CD14-positive monocyte (primary cell): ENCODE measurements around the gene KIRREL3. TPM values are rescaled to one million over a fixed set of nuclear protein-coding genes. Genes with fewer than 3 reads are reported as not detected.

Source experiments
- DNase-seq, 3 donors: peaks; one replicate each; pipeline ENCODE4 v3.0.0-alpha.2; 2011 to 2022
- H2AFZ ChIP-seq: 2 replicates; pipeline ENCODE4 v1.6.0; 2012; ENCODE audit warnings: mild to moderate bottlenecking, low read depth, low read length, inconsistent platforms; ENCODE audit not compliant: insufficient read depth, poor library complexity, severe bottlenecking
- H3K27ac ChIP-seq, 2 donors: 1 replicate in 1 of 2; 2 replicates in 1 of 2; pipeline ENCODE4 v1.5.1; 2012 to 2013; ENCODE audit warnings: low read length in 2 of 2, control low read depth in 1 of 2, inconsistent platforms in 1 of 2, low read depth in 1 of 2, mild to moderate bottlenecking in 1 of 2
- H3K27me3 ChIP-seq, 2 donors: one replicate each; pipeline versions ENCODE4 v1.6.0 to v1.6.1; 2011 to 2013; ENCODE audit warnings: low read length in 2 of 2; ENCODE audit not compliant: control insufficient read depth in 2 of 2, insufficient read depth in 2 of 2
- H3K36me3 ChIP-seq, 2 donors: replicated peaks in 1 of 2; 1 replicate in 1 of 2; 2 replicates in 1 of 2; pipeline versions ENCODE4 v1.5.1 to v1.6.1; 2012 to 2013; ENCODE audit warnings: low read length in 2 of 2, control low read depth in 1 of 2, inconsistent platforms in 1 of 2, mild to moderate bottlenecking in 1 of 2; ENCODE audit not compliant: insufficient read depth in 2 of 2, control insufficient read depth in 1 of 2
- H3K4me1 ChIP-seq, 2 donors: 1 replicate in 1 of 2; 2 replicates in 1 of 2; pipeline versions ENCODE4 v1.5.1 to v1.6.1; 2012 to 2013; ENCODE audit warnings: low read length in 2 of 2, control low read depth in 1 of 2, inconsistent platforms in 1 of 2, mild to moderate bottlenecking in 1 of 2, moderate library complexity in 1 of 2; ENCODE audit not compliant: insufficient read depth in 2 of 2, control insufficient read depth in 1 of 2
- H3K4me2 ChIP-seq: replicated peaks from 2 replicates; pipeline ENCODE3; 2012; ENCODE audit warnings: low read length, moderate library complexity, mild to moderate bottlenecking; ENCODE audit not compliant: poor library complexity, severe bottlenecking; ENCODE audit errors: extremely low read depth
- H3K4me3 ChIP-seq, 3 experiments: fragments of 200-600 bp in 1 of 3; sonication (generic) in 1 of 3; replicated peaks in 1 of 3; 1 replicate in 2 of 3; 2 replicates in 1 of 3; pipeline ENCODE4 v1.5.1; 2011 to 2013; ENCODE audit warnings: low read length in 3 of 3, mild to moderate bottlenecking in 3 of 3, control low read depth in 2 of 3, low read depth in 2 of 3, inconsistent platforms in 1 of 3, moderate library complexity in 1 of 3
- H3K79me2 ChIP-seq: 2 replicates; pipeline ENCODE4 v1.6.0; 2012; ENCODE audit warnings: mild to moderate bottlenecking, control low read depth, inconsistent platforms, low read length, moderate library complexity; ENCODE audit not compliant: insufficient read depth
- H3K9ac ChIP-seq: 2 replicates; pipeline ENCODE4 v1.6.0; 2017; ENCODE audit warnings: low read length, mild to moderate bottlenecking; ENCODE audit not compliant: insufficient read depth, poor library complexity, severe bottlenecking
- H3K9me3 ChIP-seq, 2 donors: replicated peaks in 1 of 2; 1 replicate in 1 of 2; 2 replicates in 1 of 2; pipeline versions ENCODE4 v1.5.1 to v1.6.1; 2012 to 2013; ENCODE audit warnings: low read length in 2 of 2, control low read depth in 1 of 2; ENCODE audit not compliant: control insufficient read depth in 1 of 2, insufficient read depth in 1 of 2
- H4K20me1 ChIP-seq: 2 replicates; pipeline ENCODE4 v1.6.0; 2012; ENCODE audit warnings: mild to moderate bottlenecking, low read length, control low read depth, moderate library complexity; ENCODE audit not compliant: insufficient read depth
- H3K27ac Mint-ChIP-seq, 7 donors: one replicate each; pipeline ENCODE4 v1.8.0; 2020; ENCODE audit warnings: mild to moderate bottlenecking in 7 of 7, mixed read lengths in 7 of 7, moderate library complexity in 6 of 7, inconsistent platforms in 2 of 7
- H3K27me3 Mint-ChIP-seq, 3 donors: one replicate each; pipeline ENCODE4 v1.8.0; 2021 to 2022; ENCODE audit warnings: low read depth in 3 of 3, mild to moderate bottlenecking in 3 of 3, mixed read lengths in 3 of 3, moderate library complexity in 3 of 3, inconsistent platforms in 1 of 3
- H3K36me3 Mint-ChIP-seq, 2 donors: one replicate each; pipeline ENCODE4 v1.8.0; 2020; ENCODE audit warnings: mixed read lengths in 2 of 2, inconsistent platforms in 1 of 2, mild to moderate bottlenecking in 1 of 2
- H3K4me1 Mint-ChIP-seq: one replicate; pipeline ENCODE4 v1.8.0; 2020; ENCODE audit warnings: mild to moderate bottlenecking, mixed read lengths
- H3K4me3 Mint-ChIP-seq, 2 donors: one replicate each; pipeline ENCODE4 v1.8.0; 2020; ENCODE audit warnings: mild to moderate bottlenecking in 2 of 2, mixed read lengths in 2 of 2, moderate library complexity in 1 of 2
- H3K9me3 Mint-ChIP-seq, 7 donors: one replicate each; pipeline ENCODE4 v1.8.0; 2020 to 2022; ENCODE audit warnings: mixed read lengths in 7 of 7, mild to moderate bottlenecking in 6 of 7, moderate library complexity in 6 of 7, inconsistent platforms in 2 of 7
- WGBS: methylation state at CpG from one replicate; pipeline ENCODE4 v1.1.5; 2013; ENCODE audit warnings: missing lambda C conversion rate; ENCODE audit not compliant: insufficient coverage; 5-methylcytosine and 5-hydroxymethylcytosine counted together
- intact Hi-C, 2 donors: fragments of 100-400 bp; cut with micrococcal nuclease; formaldehyde crosslinking; loops; one replicate each; pipeline versions ENCODE4 v1.15.0 to v1.15.1; 2023
- polyA plus RNA-seq, 3 donors: library from polyadenylated mRNA; depleted of rRNA in 1 of 3; unstranded in 2 of 3; stranded (reverse) in 1 of 3; fragments of 300-500 nt in 2 of 3; fragments of >200 nt in 1 of 3; fragmentation: Illumina TruSeq in 2 of 3; gene quantifications; 1 replicate in 2 of 3; 2 replicates in 1 of 3; pipeline ENCODE4 v1.2.3, GENCODE V29; 2012 to 2021
- TF ChIP-seq, protein P1 (sequence below): fragments of 200-600 bp; IDR thresholded peaks from one replicate; pipeline ENCODE4 v1.8.0; 2022; ENCODE audit warnings: antibody characterized with exemption, mild to moderate bottlenecking

Gene KIRREL3
- polyA plus RNA-seq, 3 donors, result not detected

DNA sequence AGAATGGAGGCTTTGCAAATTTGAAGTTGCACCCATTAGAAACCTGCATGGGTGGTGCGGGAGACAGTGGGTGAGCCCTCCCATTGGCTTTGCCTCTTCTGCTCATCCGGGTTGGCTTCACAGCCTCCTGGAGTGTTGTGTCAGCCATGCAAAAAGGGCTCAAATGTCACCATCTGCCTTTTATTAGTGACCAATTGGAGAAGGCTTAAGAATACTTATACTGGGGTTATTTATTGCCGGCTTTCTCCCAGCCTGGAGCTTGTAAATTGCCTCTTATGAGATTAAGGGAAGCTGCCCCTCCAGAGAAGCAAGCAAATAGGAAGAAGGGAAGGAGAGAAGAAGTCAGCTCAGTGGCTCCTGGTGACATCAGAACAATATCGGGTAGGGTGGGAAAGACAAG lies 462.5 kb downstream of the KIRREL3 start:
- Histone ChIP-seq H3K27me3 (peaks cover 0 to 3% of the 10 kb centered on the region in 2 donors), H3K27ac (no peak overlapping the region), H3K9ac (no peak overlapping the region), H3K79me2 (no peaks in the 10 kb centered on the region), H4K20me1 (no peaks in the 10 kb centered on the region), H3K4me3 (no peak overlapping the region), H3K9me3 (no peaks in the 10 kb centered on the region), H3K4me2 (no peak overlapping the region), H3K36me3 (no peaks in the 10 kb centered on the region), H3K4me1 (no peaks in the 10 kb centered on the region), H2AFZ (no peak overlapping the region)
- Mint-ChIP-seq H3K27ac (no peak overlapping the region), H3K9me3 (peaks cover 0 to 3% (median 0%) of the 10 kb centered on the region in 7 donors), H3K36me3 (no peaks in the 10 kb centered on the region), H3K27me3 (peaks cover 5 to 7% (median 6%) of the 10 kb centered on the region in 3 donors), H3K4me3 (no peak overlapping the region), H3K4me1 (no peaks in the 10 kb centered on the region)
- intact Hi-C loops, result no loop called here
- 73% methylated on average over 4 of the region's 4 CpGs for WGBS
- no peak for DNase-seq
- TF ChIP-seq, protein P1, sequence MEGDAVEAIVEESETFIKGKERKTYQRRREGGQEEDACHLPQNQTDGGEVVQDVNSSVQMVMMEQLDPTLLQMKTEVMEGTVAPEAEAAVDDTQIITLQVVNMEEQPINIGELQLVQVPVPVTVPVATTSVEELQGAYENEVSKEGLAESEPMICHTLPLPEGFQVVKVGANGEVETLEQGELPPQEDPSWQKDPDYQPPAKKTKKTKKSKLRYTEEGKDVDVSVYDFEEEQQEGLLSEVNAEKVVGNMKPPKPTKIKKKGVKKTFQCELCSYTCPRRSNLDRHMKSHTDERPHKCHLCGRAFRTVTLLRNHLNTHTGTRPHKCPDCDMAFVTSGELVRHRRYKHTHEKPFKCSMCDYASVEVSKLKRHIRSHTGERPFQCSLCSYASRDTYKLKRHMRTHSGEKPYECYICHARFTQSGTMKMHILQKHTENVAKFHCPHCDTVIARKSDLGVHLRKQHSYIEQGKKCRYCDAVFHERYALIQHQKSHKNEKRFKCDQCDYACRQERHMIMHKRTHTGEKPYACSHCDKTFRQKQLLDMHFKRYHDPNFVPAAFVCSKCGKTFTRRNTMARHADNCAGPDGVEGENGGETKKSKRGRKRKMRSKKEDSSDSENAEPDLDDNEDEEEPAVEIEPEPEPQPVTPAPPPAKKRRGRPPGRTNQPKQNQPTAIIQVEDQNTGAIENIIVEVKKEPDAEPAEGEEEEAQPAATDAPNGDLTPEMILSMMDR, result no peak

DNA sequence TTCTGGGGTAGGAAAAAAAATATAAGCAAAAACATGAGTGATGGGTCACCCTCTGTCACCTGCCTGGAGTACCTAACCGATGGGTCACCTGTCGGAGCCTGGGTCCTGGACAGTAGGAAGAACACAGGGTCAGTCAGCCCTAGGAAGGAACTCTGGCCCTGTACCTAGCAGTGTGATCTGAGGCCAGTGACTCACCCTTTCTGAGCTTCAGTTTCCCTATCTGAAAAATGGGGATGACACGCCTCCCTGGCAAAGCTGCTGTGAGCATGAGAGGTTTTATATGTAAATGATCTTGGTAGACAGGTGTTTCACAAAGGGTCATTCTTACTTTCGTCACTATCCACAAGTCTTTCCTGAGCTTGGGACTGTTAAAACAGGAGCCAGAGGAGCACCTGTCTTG lies 463.1 kb downstream of the KIRREL3 start:
- Histone ChIP-seq H4K20me1 (no peaks in the 10 kb centered on the region), H2AFZ (no peak overlapping the region), H3K4me1 (no peaks in the 10 kb centered on the region), H3K36me3 (no peaks in the 10 kb centered on the region), H3K4me2 (no peak overlapping the region), H3K9ac (no peak overlapping the region), H3K9me3 (no peaks in the 10 kb centered on the region), H3K79me2 (no peaks in the 10 kb centered on the region), H3K27me3 (no peaks in the 10 kb centered on the region), H3K27ac (no peak overlapping the region), H3K4me3 (no peak overlapping the region)
- TF ChIP-seq, protein P1, result no peak
- Mint-ChIP-seq H3K9me3 (peaks cover 0 to 3% (median 0%) of the 10 kb centered on the region in 7 donors), H3K36me3 (no peaks in the 10 kb centered on the region), H3K27me3 (peaks cover 2 to 5% (median 3%) of the 10 kb centered on the region in 3 donors), H3K4me3 (no peak overlapping the region), H3K4me1 (no peaks in the 10 kb centered on the region), H3K27ac (no peak overlapping the region)
- no peak for DNase-seq
- intact Hi-C loops, result no loop called here
- WGBS, result 100% methylated on average over 3 of the region's 4 CpGs
